ENCODE measurements around the gene SPDL1. TPM values are rescaled to one million over a fixed set of nuclear protein-coding genes. Genes with fewer than 3 reads are reported as not detected.

The SPDL1 gene
- total RNA-seq, 2 donors from 2014 or later = 1.9 to 6.8 TPM

DNA sequence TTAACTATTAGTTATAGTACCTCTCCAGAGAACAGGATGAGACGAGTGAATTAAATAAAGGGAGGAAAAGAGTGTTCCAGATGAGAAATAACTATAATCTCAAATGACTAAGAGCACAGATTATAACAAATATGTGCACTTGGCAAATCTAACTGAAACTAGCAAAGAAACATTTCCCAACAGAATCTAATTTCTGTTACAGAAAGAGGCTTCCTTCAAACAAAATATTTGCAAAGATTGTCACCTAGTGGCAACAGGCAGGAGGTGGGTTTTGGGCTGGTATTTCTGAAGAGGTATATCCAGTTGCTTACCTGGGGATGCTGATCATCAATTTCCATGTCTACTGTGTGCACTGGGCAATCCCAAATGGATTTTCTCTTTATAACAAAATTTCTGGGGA is 5.6 kb upstream of the SPDL1 start:
- Histone ChIP-seq H3K27ac (no peak overlapping the region), H3K4me3 (no peak overlapping the region), H3K27me3 (replicated peaks; ENCODE audit: insufficient read depth) (no peaks in the 10 kb centered on the region), H3K36me3 (no peaks in the 10 kb centered on the region), H3K4me1 (ENCODE audit: control insufficient read depth in 1 of 2, low read depth in 2 of 2) (no peaks in the 10 kb centered on the region), H3K9me3 (no peaks in the 10 kb centered on the region)
- ATAC-seq (ENCODE audit: insufficient number of reproducible peaks, low FRiP score, low read depth) (no peak), DNase-seq (ENCODE audit: low spot score) (no peak)
- TF ChIP-seq, protein P1, sequence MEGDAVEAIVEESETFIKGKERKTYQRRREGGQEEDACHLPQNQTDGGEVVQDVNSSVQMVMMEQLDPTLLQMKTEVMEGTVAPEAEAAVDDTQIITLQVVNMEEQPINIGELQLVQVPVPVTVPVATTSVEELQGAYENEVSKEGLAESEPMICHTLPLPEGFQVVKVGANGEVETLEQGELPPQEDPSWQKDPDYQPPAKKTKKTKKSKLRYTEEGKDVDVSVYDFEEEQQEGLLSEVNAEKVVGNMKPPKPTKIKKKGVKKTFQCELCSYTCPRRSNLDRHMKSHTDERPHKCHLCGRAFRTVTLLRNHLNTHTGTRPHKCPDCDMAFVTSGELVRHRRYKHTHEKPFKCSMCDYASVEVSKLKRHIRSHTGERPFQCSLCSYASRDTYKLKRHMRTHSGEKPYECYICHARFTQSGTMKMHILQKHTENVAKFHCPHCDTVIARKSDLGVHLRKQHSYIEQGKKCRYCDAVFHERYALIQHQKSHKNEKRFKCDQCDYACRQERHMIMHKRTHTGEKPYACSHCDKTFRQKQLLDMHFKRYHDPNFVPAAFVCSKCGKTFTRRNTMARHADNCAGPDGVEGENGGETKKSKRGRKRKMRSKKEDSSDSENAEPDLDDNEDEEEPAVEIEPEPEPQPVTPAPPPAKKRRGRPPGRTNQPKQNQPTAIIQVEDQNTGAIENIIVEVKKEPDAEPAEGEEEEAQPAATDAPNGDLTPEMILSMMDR (IDR thresholded peaks at IDR 0.05) = peak; percentile 8

DNA sequence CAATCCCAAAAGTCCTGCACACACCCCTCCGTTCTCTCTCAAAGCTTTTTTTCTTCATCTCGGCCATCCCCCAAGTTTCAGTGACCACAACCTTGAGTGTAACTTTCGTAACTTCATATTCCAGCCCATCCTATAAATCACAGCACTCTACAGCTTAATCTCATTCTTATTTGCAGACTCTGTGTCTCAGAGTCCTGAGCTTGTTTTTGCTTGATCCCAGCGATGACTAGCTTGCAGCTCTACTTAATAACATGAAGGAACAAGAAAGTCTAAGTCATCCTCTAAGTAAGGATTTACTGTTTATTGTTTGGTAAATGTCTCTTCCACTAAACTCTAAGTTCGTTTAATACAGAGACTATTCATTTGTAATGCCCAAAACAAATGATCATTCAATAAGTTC is 2.6 kb upstream of the SPDL1 start:
- H3K4me1 ChIP-seq (ENCODE audit: control insufficient read depth in 1 of 2, low read depth in 2 of 2) = peaks cover 3 to 7% of the 10 kb centered on the region in 2 donors
- H3K4me3 ChIP-seq = no peak overlapping the region
- H3K27ac ChIP-seq = no peak overlapping the region
- no peaks in the 10 kb centered on the region for H3K36me3 ChIP-seq
- H3K9me3 ChIP-seq = no peaks in the 10 kb centered on the region
- ATAC-seq (ENCODE audit: insufficient number of reproducible peaks, low FRiP score, low read depth) = no peak
- TF ChIP-seq, protein P1 (IDR thresholded peaks at IDR 0.05) = no peak
- H3K27me3 ChIP-seq (replicated peaks; ENCODE audit: insufficient read depth) = no peaks in the 10 kb centered on the region
- DNase-seq (ENCODE audit: low spot score) = no peak

DNA sequence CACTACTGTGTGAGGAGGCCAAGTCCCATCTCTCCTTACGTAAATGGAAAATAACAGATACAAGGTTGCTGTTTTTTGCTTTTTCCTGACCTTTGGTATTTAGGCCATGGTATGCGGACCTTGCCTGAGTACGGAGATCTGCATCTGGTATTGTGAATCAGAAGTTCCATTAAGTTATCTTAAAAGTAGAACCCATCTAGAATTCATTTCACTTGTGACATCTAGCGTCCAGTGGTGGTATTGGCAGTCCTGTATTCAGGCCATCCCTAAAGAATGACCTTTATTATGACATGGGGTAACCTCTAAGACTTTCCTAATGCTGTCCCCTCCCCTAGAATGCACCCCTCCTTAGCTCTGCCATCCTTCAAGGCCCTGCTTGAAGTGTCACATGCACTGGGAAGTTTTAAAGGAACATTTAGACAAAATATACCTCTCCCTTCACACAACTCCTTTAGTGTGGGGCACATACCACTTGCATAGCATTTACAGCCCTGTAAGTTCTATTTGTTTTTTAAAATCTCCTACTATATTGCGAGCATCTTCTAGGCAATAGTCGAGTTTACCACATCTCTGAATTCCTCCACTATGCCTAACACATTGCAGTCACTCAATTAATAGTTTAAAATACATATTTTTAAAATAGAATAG is 1.9 kb upstream of the SPDL1 start:
- Histone ChIP-seq H3K36me3 (no peaks in the 10 kb centered on the region), H3K9me3 (no peaks in the 10 kb centered on the region), H3K27ac (no peak overlapping the region), H3K27me3 (replicated peaks; ENCODE audit: insufficient read depth) (no peaks in the 10 kb centered on the region), H3K4me3 (no peak overlapping the region), H3K4me1 (ENCODE audit: control insufficient read depth in 1 of 2, low read depth in 2 of 2) (peaks cover 3 to 7% of the 10 kb centered on the region in 2 donors)
- ATAC-seq (ENCODE audit: insufficient number of reproducible peaks, low FRiP score, low read depth) = peak; percentile 72
- TF ChIP-seq, protein P1 (IDR thresholded peaks at IDR 0.05) = peak; percentile 78
- DNase-seq (ENCODE audit: low spot score) = no peak

DNA sequence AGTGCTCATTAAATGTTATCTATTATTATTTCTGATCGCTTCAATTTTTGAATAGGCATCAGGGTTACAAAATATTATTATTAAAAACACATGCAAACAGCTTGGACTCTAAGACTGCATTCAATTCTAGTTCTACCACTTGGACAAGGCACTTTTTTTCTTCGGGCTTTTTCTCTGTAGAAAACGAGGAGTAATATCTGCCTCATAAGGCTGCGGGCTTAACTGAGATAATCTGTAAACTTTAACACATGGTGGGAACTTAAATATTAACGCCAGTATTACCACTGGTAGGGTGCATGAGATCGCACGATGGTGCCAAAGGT is 511 bp upstream of the SPDL1 start:
- DNase-seq (ENCODE audit: low spot score) = no peak
- H3K4me3 ChIP-seq = peak overlapping the region; percentile 88
- H3K4me1 ChIP-seq (ENCODE audit: control insufficient read depth in 1 of 2, low read depth in 2 of 2) = peaks cover 3 to 7% of the 10 kb centered on the region in 2 donors
- H3K9me3 ChIP-seq = no peaks in the 10 kb centered on the region
- H3K36me3 ChIP-seq = no peaks in the 10 kb centered on the region
- no peak for ATAC-seq (ENCODE audit: insufficient number of reproducible peaks, low FRiP score, low read depth)
- no peaks in the 10 kb centered on the region for H3K27me3 ChIP-seq (replicated peaks; ENCODE audit: insufficient read depth)
- H3K27ac ChIP-seq = peak overlapping the region; percentile 29 to 49
- TF ChIP-seq, protein P1 (IDR thresholded peaks at IDR 0.05) = no peak

DNA sequence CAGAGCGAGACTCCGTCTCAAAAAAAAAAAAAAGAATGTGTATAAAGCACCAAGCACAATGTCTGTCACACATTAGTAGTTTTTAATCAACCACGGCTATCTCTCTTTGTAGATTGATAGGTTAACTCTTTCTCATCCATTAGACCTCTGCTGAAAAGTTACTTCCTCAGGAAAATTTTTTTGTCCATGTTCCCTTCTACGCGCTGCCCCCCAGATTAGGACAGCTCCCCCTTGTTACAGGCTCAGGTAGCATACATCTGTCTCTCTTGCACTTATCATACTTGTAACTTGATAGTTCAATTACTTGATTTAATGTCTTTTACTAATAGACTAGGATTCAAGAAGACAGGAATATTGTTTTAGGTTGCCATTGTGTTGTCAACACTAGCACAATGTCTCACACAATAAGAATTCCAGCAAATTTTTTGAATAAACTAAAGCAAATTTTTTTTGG is 1.5 kb downstream of the SPDL1 start:
- DNase-seq (ENCODE audit: low spot score) = no peak
- Histone ChIP-seq H3K36me3 (no peaks in the 10 kb centered on the region), H3K27me3 (replicated peaks; ENCODE audit: insufficient read depth) (no peaks in the 10 kb centered on the region), H3K27ac (no peak overlapping the region), H3K9me3 (no peaks in the 10 kb centered on the region), H3K4me1 (ENCODE audit: control insufficient read depth in 1 of 2, low read depth in 2 of 2) (peaks cover 3 to 7% of the 10 kb centered on the region in 2 donors), H3K4me3 (peak overlapping the region; percentile 88)
- TF ChIP-seq, protein P1 (IDR thresholded peaks at IDR 0.05) = no peak
- no peak for ATAC-seq (ENCODE audit: insufficient number of reproducible peaks, low FRiP score, low read depth)

Data from thoracic aorta (tissue), 2 donors.